ENCODE measurements around the gene HDLBP.
"Not testable (repeated sequence)": the region's sequence is repeated elsewhere in the genome, so short reads cannot be mapped to it uniquely, and the experiment has no call there.

Gene HDLBP

DNA sequence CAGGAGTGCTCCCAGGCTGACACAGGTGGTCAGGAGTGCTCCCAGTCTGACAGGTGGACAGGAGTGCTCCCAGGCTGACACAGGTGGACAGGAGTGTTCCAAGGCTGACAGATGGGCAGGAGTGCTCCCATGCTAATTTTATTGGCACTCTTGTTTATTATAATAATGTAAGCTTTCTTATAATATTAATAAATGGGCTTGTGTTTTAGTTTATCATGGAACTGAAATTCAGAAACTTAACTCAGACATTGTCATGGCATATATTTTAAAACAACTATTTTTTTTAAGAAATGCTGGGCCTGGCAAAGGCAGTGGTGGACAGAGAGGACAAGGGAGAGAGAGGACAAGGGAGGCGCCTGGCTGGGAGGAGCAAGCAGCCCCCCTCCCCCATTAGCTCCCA is 108.3 kb downstream of the HDLBP start:
- DNase-seq: no peak

DNA sequence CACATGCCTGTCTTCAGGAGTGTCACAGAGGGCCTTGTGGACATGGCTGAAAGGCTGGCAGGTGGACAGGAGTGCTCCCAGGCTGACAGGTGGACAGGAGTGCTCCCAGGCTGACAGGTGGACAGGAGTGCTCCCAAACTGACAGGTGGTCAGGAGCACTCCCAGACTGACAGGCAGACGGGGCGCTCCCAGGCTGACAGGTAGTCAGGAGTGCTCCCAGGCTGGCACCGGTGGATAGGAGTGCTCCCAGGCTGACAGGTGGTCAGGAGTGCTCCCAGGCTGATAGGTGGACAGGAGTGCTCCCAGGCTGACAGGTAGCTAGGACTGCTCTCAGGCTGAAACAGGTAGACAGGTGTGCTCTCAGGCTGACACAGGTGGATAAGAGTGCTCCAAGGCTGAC is 110.4 kb downstream of the HDLBP start:
- DNase-seq: no peak

DNA sequence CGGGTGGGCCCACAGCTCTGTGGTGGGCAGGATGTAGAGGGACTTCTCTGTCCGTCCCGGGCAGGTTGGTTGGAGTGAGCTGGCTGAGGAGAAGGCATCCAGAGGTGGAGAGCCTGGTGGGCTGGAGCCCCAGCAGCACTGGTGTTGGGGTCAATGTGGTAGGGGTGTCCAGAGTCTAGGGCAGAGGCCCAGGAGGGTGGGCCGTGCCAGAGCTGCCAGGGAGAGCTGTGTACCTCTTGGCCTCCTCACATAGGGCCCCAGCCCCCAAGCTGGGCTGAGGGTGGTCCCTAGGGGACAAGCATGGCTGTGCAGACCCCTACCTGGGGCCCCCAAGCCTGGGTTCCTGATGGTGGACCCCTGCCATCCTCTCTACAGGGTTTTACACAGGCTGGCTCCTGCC is 111.0 kb downstream of the HDLBP start:
- no peak for DNase-seq

DNA sequence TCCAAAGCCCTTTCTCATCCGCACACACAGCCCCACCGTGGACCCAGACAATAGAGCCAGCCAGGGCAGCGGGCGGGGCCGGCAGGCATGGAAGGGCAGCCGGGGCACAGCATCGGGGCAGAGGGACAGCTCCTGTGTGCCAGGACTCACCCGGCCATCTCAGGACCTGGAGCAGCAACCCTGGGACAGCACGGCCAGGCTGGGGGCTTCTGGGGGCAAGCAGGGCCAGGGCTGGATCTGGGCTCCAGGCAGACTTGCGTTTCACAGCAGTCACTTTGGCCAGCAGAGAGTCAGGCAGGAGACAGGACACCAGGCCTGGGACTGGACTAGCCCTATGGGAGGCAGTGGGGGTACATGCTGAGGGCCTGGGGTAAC is 111.5 kb downstream of the HDLBP start:
- no peak for DNase-seq

DNA sequence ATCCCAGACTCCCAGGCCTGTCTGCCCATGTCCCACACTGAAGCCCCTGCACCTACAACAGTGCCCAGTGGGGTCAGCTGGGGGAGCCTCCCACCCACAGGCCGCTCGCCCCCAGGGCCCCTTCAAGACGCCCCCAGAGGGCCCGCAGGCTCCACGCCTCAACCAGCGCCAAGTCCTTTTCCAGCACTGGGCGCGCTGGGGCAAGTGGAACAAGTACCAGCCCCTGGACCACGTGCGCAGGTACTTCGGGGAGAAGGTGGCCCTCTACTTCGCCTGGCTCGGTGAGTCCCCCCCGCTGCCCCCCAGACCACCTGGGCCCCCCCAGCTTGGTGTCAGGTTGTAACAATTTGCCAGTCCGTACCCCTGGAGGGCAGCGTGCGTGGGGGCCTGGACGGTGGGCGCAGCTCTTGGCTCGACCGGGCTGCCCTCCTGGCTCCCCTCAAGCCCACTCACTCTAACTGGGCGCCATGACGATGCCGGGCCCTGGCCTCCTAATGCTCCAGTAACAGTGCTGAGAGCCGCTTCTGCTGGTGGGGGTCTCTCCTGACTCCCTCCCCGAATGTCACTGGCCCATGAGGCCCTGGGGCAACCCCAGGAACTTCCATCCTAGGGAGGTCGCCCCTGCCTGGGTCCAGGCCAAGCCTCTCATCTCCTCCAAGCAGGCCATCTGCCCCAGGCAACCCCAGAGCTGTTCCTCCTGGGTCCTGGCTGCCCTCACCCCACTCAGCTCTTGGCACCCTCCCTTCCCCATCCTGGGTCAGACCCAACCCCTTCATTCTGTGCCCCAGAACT is 112.1 kb downstream of the HDLBP start:
- DNase-seq: no peak

DNA sequence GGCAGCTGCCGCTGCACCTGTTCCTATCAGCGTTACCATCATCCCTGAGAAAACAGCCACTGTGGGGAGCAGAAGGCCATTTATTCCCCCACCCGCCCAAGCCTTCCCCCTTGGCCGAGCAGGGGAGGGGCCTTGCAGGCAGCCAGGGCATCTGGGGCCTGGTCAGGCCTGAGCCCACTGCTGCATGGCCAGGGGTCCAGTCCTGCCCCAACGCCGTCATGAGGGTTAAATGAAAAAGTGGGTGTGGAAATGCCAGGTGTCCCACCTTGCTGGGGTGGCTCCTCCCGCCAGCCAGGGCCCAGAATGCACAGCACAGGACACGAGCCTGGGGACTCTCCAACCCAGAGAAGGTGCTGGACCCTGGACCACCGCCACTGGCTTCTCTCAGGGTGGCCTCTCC is 112.8 kb downstream of the HDLBP start:
- no peak for DNase-seq

DNA sequence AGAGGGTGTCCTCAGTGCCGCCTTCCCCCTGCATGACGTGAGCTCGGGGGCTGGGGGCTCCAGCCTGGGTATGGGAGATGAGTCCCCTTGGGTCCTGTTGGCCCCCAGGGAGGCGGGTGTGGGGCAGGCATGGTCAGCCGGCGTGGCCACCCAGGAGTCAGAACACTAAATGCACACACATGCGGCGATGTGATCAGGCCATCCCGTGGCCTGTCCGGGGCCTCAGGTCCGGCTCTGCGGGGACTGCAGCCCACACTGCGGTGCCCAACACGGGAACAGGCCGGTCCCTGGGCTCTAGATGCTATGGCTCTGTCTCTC is 113.2 kb downstream of the HDLBP start:
- no peak for DNase-seq

DNA sequence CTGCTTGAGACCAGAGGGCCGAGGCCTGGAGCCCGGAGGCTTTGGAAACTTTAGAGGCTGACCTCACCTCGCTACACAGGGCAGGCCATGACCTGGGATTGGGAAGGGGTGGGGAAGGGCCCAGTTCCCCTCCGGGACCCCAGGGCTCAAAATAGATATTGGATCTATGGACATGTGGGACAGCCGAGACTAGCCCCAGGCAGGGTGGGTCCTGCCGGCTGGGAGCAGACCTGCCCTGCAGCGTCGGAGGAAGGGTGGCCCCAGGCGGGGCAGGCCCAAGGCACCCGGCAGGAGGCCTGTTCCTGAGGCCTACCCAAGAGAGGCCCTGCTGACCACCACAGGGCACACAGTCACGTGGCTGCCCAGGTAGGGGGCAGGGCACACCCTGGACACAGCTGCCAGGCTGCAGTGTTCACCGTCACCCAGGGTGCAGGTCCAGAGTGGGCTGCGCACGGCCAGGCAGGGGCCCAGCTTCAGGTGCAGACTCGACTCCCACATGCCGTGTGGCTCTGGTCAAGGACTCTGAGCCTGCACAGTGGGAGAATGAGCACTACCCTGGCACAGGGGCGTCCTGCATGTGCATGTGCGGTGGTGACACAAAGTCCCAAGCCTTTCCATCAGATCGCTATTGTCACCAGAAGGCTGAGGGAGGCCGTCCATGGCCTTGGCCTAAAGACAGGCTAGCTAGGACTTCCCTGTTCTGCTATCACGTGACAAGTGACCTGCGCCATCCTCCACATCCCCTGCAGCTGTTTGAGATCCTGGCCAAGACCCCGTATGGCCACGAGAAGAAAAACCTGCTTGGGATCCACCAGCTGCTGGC is 113.8 kb downstream of the HDLBP start:
- DNase-seq: no peak

DNA sequence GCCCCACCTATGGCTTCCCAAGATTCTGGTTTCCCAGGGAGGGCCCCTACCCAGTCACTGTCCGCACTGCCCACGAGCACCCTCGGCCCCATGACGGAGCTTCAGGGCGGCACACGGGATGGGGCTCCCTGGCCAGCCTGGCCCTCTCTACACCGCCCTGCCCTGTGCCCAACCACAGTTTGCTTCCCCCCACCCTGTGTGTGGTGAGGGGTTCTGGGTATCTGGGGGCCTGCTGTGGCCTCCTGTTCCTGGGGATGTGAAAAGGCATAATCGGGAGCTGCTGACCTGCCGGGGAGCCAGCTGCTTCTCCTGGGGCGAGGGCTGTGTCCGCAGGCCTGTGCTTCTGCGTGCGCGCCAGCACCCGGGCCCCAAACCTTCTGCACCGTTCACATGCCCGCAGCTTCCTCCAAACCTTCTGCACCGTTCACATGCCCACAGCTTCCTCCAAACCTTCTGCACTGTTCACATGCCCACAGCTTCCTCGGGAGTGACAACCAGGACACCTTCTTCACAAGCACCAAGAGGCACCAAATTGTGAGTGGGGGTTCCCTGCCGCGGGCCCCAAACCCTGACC is 114.6 kb downstream of the HDLBP start:
- DNase-seq: no peak

DNA sequence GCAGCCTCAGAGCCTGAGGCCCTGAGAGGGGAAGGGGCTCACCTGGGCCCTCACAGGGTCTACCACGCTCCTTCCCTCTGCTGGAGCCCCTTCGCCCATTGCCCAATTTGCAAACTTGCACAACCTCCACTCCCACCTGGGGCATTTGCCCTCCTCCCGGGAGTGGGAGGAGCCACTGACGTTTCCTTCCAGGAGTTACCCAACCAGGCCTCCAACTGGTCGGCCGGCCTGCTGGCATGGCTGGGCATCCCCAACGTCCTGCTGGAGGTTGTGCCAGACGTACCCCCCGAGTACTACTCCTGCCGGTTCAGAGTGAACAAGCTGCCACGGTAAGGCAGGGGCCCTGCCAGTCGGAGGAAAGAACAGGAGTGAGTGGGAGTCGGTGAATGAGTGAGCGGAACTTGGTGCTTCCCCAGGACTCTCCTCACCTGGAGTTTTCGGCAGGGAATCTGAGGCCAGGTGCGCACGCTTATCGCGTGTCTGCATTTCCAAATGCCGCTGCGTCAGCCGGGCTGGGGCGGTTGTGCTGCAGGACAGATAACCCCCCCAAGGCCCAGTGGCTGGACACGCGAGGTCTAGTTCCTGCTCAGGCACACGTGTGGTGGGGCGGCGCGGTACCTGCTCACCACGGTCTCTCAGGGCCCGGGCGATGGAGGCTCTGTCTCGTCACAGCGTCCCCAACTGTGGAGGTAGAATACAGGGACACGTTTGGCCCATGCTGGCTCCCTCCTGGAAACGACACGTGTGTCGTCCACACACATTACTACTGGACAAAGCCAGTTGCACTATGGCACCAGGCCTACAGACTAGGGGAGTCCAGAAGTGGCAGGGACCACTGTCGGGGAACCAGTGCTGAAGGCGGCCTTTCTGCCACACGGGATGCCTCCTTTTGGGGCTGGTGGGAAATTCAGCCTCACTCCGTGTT is 115.3 kb downstream of the HDLBP start:
- peak; percentile 4 for DNase-seq

DNA sequence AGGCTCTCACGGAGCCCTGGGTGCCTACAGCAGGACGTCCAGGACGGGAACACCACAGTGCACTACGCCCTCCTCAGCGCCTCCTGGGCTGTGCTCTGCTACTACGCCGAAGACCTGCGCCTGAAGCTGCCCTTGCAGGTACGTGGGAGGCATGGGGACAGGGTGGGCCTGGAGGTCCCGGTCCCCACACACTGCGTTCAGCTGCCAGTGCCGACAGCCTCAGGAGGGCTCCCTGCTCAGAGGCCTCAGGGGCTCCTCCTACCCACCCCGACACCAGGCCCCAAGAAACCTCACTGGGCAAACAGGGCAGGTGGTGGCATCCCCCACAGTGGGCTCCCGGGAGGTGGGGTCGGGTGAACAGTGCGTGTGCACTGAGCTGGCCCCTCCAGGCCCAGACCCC is 116.2 kb downstream of the HDLBP start:
- peak; percentile 9 for DNase-seq

DNA sequence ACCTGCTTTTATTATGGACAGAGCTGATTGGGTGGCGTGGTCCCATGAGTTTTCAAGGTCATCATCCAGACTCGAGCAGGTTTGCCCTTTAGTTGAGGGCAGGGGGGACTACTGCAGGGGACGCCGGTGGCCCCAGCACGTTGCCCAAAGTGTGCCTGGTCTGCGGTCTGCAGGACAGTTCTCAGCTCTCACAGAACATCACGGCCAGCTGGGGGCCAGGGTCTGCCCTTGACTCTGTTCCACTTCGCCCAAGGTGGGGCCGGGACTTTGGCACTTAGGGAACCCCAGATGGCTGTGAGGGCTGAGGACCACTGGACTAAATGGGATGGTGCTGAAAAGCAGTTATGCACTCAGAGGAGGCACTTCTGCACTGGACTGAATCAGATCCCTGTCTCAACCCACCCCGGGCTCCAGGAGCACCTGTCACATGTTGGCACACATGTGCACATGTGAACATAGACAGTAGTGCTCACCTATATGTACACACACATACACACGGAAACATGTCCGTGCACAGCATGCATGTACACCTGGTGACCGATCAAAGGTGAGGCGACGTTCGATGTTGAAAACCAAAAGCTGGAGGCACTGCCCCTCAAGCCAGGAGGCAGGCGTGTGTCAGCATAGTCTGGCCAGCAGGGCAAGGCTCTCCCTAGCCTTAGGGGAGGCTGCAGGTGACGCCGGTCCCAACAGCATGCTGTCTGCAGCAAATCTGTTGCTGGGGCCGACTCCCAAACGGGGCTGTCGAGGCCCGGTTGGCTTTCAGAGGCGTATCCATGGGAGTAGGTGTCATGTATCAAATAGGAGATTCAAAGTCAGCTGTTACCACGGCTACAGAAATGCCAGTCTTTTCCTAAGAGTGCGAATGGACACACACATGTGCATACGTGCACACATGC is 116.8 kb downstream of the HDLBP start:
- peak; percentile 3 for DNase-seq

DNA sequence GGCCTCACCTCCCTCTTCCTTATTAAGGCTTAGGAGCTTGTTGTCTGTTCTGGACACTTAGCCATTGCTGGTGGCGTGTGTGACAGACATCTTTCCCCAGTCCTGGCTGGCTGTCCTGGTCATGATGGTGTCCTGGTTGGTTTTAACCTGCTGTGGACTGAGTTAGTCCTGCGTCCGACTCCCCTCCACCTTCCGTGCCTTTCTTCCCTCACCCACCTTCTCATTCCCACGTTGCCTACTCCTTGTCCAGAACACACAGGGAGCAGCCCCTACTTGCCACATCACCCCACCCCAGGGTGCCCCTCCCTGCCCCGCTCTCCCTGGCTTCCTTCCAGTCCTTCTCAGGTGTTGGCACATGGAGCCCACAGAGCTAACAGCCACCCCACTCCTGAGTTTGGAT is 117.5 kb downstream of the HDLBP start:
- DNase-seq: no peak

DNA sequence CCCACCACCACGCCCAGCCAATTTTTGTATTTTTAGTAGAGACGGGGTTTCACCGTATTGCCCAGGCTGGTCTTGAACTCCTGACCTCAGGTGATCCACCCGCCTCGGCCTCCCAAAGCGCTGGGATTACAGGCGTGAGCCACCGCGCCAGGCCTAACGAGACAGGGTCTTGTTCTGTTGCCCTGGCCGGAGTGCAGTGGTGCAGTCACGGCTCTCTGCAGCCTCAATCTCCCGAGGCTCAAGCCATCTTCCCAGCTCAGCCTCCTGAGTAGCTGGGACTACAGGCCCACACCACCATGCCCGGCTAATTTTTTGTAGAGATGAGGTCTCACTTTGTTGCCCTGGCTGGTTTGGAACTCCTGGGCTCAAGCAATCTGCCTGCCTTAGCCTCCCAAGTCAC is 118.2 kb downstream of the HDLBP start:
- DNase-seq: not testable (repeated sequence)

DNA sequence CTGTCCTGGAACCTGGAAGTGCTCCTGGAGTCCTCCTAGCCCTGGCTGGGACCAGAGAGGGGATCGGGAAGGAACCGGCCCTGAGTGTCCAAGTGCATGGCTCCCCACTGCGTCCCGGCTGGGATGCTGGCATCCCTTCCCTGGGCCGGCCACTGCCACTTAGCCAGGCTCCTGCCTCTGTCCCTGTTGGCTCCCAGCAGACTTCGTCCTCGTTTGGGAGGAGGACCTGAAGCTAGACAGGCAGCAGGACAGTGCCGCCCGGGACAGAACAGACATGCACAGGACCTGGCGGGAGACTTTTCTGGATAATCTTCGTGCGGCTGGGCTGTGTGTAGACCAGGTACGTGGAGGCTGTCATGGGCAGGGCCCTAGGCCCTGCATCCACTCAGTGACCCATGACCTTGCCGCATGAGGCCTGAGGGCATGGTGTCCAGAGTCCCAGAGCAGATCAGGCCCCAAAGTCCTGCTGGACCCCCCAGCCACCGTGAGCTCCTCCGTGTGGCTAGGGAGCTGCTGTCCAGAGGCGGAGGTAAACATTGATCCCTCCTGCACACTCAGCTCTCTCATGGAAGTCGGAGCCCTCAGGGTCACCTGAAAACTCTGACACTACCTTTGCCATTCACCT is 119.9 kb downstream of the HDLBP start:
- DNase-seq: no peak

DNA sequence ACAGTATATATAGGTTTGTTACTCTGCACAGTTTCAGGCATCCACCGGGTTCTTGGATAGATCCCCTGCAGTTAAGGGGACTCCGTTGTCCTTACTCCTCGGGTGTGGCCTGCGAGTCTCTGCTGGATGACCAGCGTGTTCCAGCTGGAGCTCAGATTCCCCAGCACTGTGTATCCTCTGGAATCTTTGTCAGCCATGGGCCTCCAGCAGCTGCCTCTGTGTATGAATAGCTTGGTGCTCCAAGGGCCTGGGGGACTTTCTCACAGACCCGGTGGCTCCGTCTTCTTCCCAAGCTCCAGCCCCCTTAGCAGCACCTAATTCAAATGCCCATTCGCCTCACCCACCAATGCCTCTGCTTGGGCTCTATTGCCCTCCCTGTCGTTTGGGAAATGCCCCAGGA is 120.7 kb downstream of the HDLBP start:
- DNase-seq: no peak

DNA sequence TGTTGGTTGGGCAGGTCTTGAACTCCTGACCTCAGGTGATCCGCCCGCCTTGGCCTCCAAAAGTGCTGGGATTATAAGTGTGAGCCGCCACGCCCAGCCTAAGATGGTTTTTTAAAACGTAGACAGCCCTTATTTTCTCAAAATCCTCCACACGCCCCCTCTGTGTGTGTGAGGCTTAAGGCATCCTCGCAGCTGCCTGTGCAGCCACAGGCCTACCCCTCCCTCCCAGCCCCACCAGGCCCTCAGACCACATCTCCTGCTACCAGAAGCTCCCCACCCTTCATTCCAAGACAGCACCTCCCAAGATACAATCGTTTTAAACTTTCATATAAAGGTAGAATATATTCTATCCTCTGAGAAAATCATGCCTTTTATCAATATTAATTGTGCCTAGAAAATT is 122.2 kb downstream of the HDLBP start:
- DNase-seq: no peak

DNA sequence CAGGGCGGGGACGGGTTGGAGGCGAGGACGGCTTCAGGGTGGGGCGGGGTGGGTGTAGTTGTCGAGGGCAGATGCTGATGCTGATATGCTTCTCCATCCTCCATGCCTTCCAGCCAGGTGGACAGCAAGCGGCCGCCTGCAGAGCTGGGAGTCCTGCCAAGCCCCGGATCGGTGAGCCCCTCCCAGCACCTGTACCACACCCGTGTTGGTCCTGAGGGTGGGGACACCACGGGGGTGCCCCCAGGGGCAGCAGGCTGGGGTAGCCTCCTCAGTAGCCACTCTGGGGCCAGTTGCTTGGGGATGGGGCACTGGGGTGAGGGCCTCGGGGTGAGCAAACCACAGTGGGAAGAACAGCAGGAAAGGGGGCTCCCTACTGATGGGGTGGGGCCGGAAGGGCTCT is 124.4 kb downstream of the HDLBP start:
- DNase-seq: no peak

DNA sequence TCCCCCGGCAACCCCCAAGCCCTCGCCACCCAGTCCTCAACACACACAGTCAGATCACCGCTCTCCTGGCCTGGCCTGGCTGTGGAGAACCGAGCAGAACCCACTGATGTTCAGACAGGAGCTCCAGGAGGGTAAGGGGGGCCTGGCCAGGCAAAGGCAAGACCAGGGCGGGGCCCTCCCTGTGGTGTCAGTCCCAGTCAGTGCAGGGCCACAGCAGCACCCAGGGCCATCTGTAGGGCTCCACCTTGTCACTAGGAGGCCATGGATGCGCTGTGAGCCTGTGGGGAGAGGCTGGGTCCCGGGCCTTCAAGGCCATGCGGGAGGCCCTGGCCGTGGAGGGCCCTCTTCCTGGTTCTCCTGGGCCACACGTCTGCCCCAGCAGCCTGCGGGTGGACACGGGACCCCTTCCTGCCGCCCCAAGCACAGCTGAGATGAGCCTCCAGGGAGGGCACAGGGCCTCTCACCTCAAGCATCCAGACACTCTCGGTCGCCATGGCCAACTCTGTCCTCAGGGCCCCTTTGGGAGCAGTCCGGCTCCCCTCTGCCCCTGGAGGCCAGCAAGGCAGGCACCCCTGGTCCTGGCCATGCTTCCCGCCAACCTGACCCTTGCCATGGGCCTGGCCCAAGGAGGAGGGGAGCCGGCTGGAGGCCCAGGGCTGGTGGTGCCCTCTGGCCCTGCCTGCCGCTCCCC is 125.0 kb downstream of the HDLBP start:
- DNase-seq: no peak

DNA sequence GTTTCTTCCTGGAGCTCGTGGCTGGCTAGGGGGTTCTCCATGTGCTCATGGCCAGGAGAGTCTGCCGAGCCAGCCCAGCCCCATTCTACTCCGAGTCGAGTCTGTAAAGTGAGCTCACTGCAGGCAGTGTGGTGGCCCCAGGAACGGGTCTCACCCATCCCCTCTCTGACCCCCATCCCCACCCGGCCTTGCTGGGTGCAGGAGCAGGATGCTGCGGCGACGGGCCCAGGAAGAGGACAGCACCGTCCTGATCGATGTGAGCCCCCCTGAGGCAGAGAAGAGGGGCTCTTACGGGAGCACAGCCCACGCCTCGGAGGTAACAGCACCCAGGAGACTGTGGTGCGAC is 125.6 kb downstream of the HDLBP start:
- no peak for DNase-seq
